ENCODE measurements around the gene TXK.

DNA sequence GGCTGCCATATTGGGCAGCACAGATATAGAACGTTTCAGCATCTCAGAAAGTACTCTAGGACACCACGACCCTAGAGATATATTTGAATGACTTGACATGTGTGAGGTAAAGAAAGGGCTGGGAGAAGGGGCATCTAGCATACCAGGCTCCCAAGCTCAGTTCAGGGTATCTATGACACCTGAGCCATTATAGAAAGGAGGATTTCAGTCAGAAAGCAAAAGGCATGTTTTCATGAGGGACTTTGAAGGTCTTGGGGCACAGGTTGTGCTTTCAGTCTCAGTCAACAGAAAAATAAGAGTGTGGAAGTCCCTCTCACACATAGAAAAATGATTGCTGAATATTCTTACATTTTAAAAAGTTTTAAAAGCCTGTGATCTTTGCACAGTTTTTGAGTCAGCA lies 65.9 kb downstream of the TXK start:
- TF ChIP-seq CTCF (IDR thresholded peaks at IDR 0.05; ENCODE audit: insufficient read depth, low read length) (no peak), SPI1 (IDR thresholded peaks at IDR 0.05; ENCODE audit: borderline replicate concordance, low read depth) (no peak)
- TF ChIP-seq, protein P1, sequence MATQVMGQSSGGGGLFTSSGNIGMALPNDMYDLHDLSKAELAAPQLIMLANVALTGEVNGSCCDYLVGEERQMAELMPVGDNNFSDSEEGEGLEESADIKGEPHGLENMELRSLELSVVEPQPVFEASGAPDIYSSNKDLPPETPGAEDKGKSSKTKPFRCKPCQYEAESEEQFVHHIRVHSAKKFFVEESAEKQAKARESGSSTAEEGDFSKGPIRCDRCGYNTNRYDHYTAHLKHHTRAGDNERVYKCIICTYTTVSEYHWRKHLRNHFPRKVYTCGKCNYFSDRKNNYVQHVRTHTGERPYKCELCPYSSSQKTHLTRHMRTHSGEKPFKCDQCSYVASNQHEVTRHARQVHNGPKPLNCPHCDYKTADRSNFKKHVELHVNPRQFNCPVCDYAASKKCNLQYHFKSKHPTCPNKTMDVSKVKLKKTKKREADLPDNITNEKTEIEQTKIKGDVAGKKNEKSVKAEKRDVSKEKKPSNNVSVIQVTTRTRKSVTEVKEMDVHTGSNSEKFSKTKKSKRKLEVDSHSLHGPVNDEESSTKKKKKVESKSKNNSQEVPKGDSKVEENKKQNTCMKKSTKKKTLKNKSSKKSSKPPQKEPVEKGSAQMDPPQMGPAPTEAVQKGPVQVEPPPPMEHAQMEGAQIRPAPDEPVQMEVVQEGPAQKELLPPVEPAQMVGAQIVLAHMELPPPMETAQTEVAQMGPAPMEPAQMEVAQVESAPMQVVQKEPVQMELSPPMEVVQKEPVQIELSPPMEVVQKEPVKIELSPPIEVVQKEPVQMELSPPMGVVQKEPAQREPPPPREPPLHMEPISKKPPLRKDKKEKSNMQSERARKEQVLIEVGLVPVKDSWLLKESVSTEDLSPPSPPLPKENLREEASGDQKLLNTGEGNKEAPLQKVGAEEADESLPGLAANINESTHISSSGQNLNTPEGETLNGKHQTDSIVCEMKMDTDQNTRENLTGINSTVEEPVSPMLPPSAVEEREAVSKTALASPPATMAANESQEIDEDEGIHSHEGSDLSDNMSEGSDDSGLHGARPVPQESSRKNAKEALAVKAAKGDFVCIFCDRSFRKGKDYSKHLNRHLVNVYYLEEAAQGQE (IDR thresholded peaks at IDR 0.05; ENCODE audit: insufficient replicate concordance, low read depth), result no peak
